ENCODE data around the gene COL20A1. TPM values are rescaled to one million over a fixed set of nuclear protein-coding genes. Genes with fewer than 3 reads are reported as not detected.
A peak's percentile ranks its signal among the peaks of the same experiment; 100 is the strongest.

The COL20A1 gene
- total and polyA plus RNA-seq, 2 donors from 2014 or later: 0.58 TPM; not detected in 1

DNA sequence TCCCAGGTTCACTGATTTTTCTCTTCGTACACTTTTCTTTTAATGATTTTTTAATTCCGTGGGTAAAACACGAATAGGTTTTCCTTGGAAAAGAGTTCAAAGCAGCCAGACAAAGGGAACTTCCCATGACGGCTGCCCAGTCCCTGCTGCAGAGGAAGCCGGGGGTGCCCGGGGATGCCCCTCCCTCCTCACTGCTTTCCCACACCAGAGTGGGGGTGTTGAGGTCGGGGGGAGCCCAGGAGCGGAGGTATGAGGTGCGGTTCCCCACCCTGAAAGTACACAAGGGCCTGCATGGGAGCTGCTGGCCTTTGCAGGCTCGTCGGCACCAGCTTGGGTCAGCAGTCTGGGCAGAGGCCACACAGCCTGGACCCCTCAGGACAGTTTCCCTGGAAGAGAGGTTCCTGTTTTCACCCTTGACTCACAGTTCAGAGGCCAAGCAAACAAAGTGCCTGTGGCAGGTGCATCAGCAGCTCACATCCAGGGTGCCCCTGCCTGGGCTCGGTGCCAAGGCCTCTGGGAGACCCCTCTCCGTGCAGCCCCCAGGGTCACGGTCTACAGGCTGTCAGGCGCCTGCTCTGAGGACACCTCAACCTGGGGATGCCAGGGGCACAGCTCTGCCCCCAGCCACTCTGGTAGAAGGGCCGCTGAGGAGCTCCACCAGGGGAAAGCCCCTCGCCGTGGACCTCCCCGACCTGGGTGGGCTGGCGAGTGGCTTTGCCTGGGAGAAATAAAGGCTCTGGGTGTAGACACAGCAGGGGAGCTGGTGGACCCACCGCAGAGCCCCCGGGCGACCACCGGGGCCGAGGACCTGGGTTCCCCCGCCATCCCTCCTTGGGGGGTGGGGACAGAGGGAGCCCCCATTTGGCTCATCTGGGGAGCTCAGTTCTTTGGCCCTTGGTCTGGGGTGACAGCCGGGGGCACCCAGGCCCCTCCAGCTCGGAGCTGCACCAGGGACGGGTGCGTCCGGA lies 83.6 kb downstream of the COL20A1 start:
- DNase-seq: no peak
- FAIRE-seq: no peak
- no peaks in the 10 kb centered on the region for H3K27me3 ChIP-seq (ENCODE audit: control insufficient read depth, insufficient read depth, low read length)
- intact Hi-C loops (cut with DNase I): no loop called here
- no peaks in the 10 kb centered on the region for H3K36me3 ChIP-seq (ENCODE audit: control insufficient read depth in 2 of 3, insufficient read depth in 3 of 3, low read length in 3 of 3)
- no peak overlapping the region for H3K9ac ChIP-seq (ENCODE audit: low read length in 3 of 3)
- no peak overlapping the region for H3K4me3 ChIP-seq (ENCODE audit: low read length in 3 of 3)
- H3K4me1 ChIP-seq (ENCODE audit: control insufficient read depth in 2 of 3, insufficient read depth in 2 of 3, low read depth in 1 of 3, low read length in 3 of 3): peaks cover 0 to 6% (median 0%) of the 10 kb centered on the region in 3 donors
- no peak overlapping the region for H3K27ac ChIP-seq (ENCODE audit: low read depth in 2 of 2, low read length in 2 of 2)
- TF ChIP-seq, protein P1, sequence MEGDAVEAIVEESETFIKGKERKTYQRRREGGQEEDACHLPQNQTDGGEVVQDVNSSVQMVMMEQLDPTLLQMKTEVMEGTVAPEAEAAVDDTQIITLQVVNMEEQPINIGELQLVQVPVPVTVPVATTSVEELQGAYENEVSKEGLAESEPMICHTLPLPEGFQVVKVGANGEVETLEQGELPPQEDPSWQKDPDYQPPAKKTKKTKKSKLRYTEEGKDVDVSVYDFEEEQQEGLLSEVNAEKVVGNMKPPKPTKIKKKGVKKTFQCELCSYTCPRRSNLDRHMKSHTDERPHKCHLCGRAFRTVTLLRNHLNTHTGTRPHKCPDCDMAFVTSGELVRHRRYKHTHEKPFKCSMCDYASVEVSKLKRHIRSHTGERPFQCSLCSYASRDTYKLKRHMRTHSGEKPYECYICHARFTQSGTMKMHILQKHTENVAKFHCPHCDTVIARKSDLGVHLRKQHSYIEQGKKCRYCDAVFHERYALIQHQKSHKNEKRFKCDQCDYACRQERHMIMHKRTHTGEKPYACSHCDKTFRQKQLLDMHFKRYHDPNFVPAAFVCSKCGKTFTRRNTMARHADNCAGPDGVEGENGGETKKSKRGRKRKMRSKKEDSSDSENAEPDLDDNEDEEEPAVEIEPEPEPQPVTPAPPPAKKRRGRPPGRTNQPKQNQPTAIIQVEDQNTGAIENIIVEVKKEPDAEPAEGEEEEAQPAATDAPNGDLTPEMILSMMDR (IDR thresholded peaks at IDR 0.05; ENCODE audit: borderline replicate concordance, extremely low read depth, insufficient read depth): no peak
- H3K9me3 ChIP-seq (ENCODE audit: control insufficient read depth in 2 of 3, insufficient read depth in 1 of 3, low read length in 3 of 3): no peaks in the 10 kb centered on the region

DNA sequence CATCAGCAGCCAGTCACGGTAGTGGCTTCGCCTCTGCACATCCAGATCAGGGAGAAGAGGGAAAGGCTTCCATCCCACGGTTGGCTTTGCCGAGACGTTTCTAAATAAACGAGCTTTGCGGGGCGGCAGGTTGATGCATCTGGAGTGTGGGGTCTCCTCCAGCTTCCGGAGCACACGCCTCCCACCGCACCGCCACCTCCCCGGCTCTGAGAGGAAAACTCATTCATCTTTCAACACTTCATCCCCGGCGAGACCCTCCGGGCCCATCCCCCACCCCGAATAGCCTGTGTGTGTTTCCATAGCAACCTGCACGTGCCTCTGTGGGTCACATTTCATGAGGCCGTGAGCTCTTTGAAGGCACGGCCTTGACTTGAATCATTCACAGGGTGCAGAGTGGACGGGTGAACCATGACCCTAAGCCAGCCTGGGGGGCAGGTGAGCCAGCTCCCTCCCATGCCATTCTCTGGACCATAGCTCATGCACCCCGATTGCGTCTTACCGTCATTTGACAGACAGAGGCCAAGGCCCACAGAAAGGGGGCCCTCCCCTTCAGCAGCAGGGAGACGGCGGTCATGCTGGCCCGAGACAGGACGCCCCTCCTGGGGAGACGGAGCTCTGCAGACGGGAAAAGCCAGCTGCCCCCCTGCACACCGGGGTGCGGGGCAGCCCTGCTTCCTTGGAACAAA lies 84.4 kb downstream of the COL20A1 start:
- no peak overlapping the region for H3K4me3 ChIP-seq (ENCODE audit: low read length in 3 of 3)
- no peaks in the 10 kb centered on the region for H3K9me3 ChIP-seq (ENCODE audit: control insufficient read depth in 2 of 3, insufficient read depth in 1 of 3, low read length in 3 of 3)
- no peak overlapping the region for H3K27ac ChIP-seq (ENCODE audit: low read depth in 2 of 2, low read length in 2 of 2)
- FAIRE-seq: no peak
- TF ChIP-seq, protein P1 (IDR thresholded peaks at IDR 0.05; ENCODE audit: borderline replicate concordance, extremely low read depth, insufficient read depth): no peak
- no peaks in the 10 kb centered on the region for H3K36me3 ChIP-seq (ENCODE audit: control insufficient read depth in 2 of 3, insufficient read depth in 3 of 3, low read length in 3 of 3)
- no peaks in the 10 kb centered on the region for H3K27me3 ChIP-seq (ENCODE audit: control insufficient read depth, insufficient read depth, low read length)
- DNase-seq: peak in 4 of 5 donors; percentile 90 to 93 (median 92)
- peaks cover 0 to 6% (median 0%) of the 10 kb centered on the region in 3 donors for H3K4me1 ChIP-seq (ENCODE audit: control insufficient read depth in 2 of 3, insufficient read depth in 2 of 3, low read depth in 1 of 3, low read length in 3 of 3)
- no peak overlapping the region for H3K9ac ChIP-seq (ENCODE audit: low read length in 3 of 3)
- intact Hi-C loops (cut with DNase I): no loop called here

DNA sequence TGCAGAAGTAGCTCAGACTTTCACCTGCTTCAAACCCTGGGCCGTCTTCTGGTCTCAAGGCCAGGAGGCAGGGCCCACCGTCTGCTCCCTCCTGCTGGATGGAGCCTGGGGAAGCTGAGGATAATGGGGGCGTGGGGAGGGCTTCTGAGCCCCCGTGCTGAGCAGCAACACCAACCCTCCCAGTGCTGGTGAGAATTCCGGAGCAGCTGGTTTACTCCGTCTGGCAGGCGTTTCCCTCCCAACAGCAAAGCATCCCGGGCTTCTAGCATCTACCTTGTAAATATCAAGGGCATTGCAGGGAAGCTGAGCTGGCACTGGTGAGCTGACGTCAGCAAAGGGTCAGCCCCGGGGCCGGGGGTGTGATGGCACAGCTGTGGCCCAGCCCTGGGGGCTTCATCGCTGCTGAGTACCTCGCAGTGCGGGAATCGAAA lies 85.0 kb downstream of the COL20A1 start:
- H3K4me3 ChIP-seq (ENCODE audit: low read length in 3 of 3): no peak overlapping the region
- H3K27ac ChIP-seq (ENCODE audit: low read depth in 2 of 2, low read length in 2 of 2): no peak overlapping the region
- intact Hi-C loops (cut with DNase I): no loop called here
- TF ChIP-seq, protein P1 (IDR thresholded peaks at IDR 0.05; ENCODE audit: borderline replicate concordance, extremely low read depth, insufficient read depth): no peak
- no peak for FAIRE-seq
- H3K9me3 ChIP-seq (ENCODE audit: control insufficient read depth in 2 of 3, insufficient read depth in 1 of 3, low read length in 3 of 3): no peaks in the 10 kb centered on the region
- no peaks in the 10 kb centered on the region for H3K36me3 ChIP-seq (ENCODE audit: control insufficient read depth in 2 of 3, insufficient read depth in 3 of 3, low read length in 3 of 3)
- no peak overlapping the region for H3K9ac ChIP-seq (ENCODE audit: low read length in 3 of 3)
- H3K27me3 ChIP-seq (ENCODE audit: control insufficient read depth, insufficient read depth, low read length): no peaks in the 10 kb centered on the region
- DNase-seq: no peak
- H3K4me1 ChIP-seq (ENCODE audit: control insufficient read depth in 2 of 3, insufficient read depth in 2 of 3, low read depth in 1 of 3, low read length in 3 of 3): peaks cover 0 to 6% (median 0%) of the 10 kb centered on the region in 3 donors
